Amygdala (tissue), 56 donors: Measurements from ENCODE around the gene DGKH.
A peak's percentile ranks its signal among the peaks of the same experiment; 100 is the strongest.
"Not testable (repeated sequence)": the region's sequence is repeated elsewhere in the genome, so short reads cannot be mapped to it uniquely, and the experiment has no call there.

Experiments used
- DNase-seq, 56 donors: peaks; one replicate each; lab custom pipeline; 2025; lab: John Stamatoyannopoulos, UW

Gene DGKH

GRCh38 chr13:42107421-42107820 lies 59.0 kb downstream of the DGKH start:
- no peak for DNase-seq

- no peak for DNase-seq
These were observed 59.8 kb downstream of the DGKH start for GRCh38 chr13:42108217-42108616.

- DNase-seq: peak in 1 of 56 donors; percentile 2
These were observed 61.5 kb downstream of the DGKH start for GRCh38 chr13:42109957-42110356.

GRCh38 chr13:42110410-42111155 lies 62.1 kb downstream of the DGKH start:
- DNase-seq: peak in 4 of 56 donors; percentile 2 to 86 (median 22)

- no peak for DNase-seq
These were observed 64.4 kb downstream of the DGKH start for GRCh38 chr13:42112864-42113263.

- DNase-seq: no peak
These were observed 65.0 kb downstream of the DGKH start for GRCh38 chr13:42113478-42113877.

GRCh38 chr13:42114278-42114677 lies 65.8 kb downstream of the DGKH start:
- no peak for DNase-seq

- no peak for DNase-seq
These were observed 66.5 kb downstream of the DGKH start for GRCh38 chr13:42114912-42115311.

GRCh38 chr13:42116225-42116624 lies 67.8 kb downstream of the DGKH start:
- DNase-seq: no peak

GRCh38 chr13:42119041-42119440 lies 70.6 kb downstream of the DGKH start:
- no peak for DNase-seq

- no peak for DNase-seq
These were observed 71.4 kb downstream of the DGKH start for GRCh38 chr13:42119875-42120274.

- DNase-seq: no peak
These were observed 75.2 kb downstream of the DGKH start for GRCh38 chr13:42123600-42123999.

GRCh38 chr13:42125046-42125445 lies 76.6 kb downstream of the DGKH start:
- no peak for DNase-seq

- DNase-seq: no peak
These were observed 78.6 kb downstream of the DGKH start for GRCh38 chr13:42127047-42127446.

- no peak for DNase-seq
These were observed 80.6 kb downstream of the DGKH start for GRCh38 chr13:42129033-42129432.

GRCh38 chr13:42136518-42136917 lies 88.1 kb downstream of the DGKH start:
- DNase-seq: no peak

- DNase-seq: no peak
These were observed 89.5 kb downstream of the DGKH start for GRCh38 chr13:42137856-42138537.

GRCh38 chr13:42140494-42140893 lies 92.0 kb downstream of the DGKH start:
- no peak for DNase-seq

- not testable (repeated sequence) for DNase-seq
These were observed 92.6 kb downstream of the DGKH start for GRCh38 chr13:42141052-42141451.

GRCh38 chr13:42146359-42146758 lies 97.9 kb downstream of the DGKH start:
- no peak for DNase-seq

- DNase-seq: no peak
These were observed 100.1 kb downstream of the DGKH start for GRCh38 chr13:42148538-42148937.

- DNase-seq: no peak
These were observed 100.7 kb downstream of the DGKH start for GRCh38 chr13:42149136-42149535.
